HG03439 (cell line): ENCODE measurements around the gene CNTNAP1.

ENCODE experiments used
- ATAC-seq: cut with Tn5 transposase; IDR thresholded peaks from one replicate; pipeline ENCODE4 v1.9.1; 2021; ENCODE audit warnings: mild to moderate bottlenecking, moderate library complexity; ENCODE audit not compliant: unreplicated experiment

The CNTNAP1 gene

DNA sequence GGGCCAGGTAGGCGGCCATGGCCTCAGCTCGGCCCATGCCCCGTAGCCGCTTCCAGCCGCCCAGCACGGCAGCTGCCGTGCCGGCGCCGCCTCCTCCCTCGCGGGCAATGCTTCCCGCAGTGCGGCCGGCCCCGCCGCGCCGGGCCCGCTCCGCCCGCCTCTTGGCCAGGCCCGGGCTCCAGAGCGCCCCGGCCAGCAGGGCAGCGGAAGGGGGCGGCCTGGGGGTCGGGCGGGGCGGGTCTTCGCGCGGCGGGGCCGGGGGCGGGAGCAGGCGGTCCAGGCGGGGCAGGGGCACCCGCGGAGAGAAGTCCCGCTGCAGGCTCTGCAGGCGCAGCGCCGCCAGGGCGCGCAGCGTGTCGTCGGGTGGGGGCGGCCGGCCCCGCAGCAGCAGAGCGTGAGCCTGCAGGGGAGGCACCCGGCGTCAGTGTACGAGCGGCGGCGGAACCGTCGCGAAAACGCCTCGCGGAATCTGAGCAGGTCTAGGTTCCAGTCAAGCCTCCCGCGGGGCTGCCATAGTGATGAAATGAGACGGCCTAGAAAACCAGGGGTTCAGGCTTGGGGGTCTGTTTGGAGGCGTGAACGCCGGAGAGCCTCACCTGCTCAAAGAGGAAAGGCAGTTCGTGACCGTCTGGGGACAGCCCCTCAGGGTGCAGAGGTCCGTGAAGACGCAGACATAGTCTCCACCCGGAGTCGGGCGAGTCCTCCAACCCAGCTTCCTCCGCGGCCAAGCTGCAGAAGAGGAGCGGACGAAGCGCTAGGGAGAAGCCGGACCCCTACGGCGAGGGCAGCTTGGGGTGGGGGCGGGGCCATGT, 12.1 kb upstream of the CNTNAP1 start:
- no peak for ATAC-seq

DNA sequence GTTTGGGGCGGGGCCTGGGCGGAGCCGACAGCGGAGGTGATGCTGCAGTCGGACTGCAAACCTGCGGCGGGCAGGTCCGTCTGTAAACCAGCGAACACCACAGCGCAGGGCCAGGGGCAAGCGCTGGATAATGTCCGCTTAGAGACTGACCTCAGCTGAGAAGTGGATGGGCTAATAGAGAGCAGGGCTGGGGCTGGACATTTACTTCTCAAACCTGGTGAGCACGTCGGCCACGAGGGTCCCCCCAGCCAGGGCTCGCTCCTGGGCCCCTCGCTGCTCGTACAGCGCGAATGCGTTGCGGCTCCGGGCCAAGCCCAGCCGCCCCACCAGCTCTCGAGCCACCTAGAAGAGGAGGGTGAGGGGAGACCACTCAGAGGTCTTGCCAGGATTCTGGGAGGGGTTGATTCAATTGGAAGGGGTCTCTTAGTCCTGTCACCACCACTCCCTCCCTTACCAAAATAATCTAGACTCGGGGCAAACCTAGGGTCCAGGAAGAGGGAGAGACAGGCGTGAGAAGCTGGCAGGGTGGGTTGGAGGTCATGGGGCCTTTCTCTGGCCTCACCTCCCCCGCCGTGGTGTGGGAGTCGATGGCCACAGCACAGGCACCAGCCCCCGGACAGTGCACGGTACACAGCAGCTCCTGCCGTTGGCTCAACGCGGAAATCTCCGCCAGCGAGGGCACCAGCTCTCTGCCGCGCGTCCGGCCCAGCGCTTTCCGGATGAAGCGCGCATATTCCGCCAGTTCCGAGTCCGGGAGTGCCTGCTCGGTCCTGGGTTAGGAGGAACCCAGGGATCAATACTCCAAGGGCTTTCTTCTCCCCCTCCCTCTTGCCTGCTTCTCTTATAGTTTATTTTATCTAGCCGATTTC, 11.3 kb upstream of the CNTNAP1 start:
- no peak for ATAC-seq

DNA sequence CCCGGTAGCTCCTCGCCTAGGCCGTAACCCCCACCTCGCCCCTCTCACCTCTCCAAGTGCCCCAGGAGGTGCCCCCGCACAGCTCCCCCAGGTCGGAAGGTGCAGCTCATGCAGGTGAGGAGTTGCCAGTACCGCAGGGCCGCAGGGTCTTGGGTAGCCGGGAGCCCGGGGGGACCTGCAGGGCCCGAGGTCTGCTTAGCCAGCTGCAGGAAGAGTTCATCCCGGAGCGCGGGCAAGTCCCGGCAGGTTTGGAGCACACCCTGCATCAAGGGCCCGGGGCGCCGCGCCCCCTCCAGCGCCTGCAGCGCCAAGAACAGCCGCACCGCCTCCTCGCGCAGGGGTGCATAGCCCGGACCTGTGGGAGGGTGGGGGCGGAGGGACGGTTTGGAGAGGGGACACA, 10.3 kb upstream of the CNTNAP1 start:
- ATAC-seq = no peak

DNA sequence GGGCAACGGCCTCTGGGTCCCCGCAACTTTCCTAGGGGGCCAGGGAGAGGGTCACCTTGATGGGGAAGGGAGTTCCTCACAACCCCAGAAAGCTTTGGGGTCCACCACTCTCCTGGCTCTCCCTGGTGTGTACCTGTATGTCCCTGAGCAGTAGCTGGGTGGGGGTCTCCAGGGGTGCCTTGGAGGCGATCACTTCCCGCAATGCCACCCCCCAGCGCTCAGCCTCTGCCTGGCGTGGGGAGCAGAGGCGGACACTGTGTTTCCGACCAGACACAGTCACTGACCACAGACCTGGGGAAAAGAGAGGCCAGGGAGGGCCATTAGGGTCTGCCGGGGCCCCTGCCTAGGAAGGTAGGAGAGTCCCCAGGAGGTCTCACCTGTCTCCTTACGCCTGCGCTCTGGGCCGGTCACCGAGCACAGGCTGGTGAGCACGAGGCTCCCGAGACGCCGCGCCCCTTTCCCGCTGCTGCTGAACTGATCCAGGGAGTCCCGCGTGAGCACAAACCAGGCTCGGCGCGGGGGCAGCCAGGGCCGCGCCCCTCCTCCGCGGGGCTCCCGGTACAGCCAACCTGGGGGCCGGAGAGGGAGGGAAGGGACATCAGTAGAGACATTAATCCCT, 9.0 kb upstream of the CNTNAP1 start:
- ATAC-seq = no peak

DNA sequence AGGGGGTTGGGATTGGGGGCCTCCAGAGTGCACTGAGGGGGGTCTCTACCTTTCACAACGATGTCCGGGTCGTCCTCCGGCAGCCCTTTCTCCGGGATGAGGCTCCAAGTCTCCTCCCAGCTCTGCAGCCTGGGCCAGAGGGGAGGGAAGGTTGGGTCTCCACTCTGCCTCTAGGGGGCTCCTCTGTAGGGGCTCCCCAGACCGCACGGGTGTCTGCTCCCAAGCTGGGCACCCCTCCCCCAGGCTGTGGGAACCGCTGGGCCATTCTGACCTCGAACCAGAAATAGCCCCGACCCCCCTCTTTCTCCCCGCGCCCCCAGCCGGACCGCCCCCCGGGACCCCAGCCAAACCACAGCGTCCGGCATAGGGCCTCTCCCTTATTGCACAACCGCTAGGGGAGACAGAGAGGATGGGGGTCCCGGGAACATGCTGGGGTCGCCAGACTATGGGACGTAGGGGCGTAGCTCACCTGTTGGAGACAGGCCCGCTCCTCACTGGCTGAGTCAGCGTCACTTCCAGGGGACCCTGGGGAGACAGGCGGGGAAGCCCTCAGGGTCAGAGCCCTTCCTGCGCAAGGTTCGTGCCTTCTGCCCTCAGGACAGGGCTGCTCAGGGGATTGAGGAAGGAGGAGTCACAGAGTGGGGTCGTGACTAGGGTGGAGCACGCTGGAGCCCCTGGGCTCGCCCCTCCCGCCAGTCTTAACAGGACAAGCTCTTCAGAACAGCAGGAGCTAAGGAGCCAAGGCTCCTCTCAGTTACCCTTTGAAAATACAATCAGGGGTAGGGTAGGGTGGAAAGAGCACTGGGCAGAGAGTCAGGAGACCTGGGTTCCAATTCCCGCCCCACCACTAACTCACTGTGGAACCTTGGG, 8.2 kb upstream of the CNTNAP1 start:
- no peak for ATAC-seq

DNA sequence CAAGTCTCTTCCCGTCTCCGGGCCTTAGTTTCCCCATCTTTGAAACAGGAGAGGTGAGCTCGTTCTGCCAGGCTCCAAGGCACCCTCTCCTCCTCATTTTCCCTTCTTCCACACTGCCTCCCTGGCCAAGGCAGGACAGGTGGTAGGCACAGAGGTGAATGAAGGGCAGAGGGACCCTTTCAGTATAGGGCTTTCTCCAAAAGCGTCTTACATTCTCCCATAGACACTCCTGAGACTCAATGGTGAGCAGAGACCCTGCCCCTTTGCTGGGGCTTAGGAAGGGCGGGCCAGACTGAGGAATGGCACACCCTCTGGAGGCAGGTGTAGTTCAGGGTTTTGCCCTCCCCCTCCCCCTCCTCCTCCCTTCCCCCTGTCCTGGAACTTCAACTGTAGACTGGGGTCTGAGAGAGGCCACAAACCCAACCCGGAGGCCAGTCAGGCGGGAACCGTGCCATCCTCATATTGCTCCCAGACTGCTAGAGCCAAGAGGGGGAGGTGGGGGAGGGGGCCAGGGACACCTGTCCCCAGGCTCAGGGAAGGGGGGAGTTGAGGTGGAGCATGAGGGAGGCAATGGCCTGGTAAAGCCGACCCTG, 7.5 kb upstream of the CNTNAP1 start:
- ATAC-seq = no peak

DNA sequence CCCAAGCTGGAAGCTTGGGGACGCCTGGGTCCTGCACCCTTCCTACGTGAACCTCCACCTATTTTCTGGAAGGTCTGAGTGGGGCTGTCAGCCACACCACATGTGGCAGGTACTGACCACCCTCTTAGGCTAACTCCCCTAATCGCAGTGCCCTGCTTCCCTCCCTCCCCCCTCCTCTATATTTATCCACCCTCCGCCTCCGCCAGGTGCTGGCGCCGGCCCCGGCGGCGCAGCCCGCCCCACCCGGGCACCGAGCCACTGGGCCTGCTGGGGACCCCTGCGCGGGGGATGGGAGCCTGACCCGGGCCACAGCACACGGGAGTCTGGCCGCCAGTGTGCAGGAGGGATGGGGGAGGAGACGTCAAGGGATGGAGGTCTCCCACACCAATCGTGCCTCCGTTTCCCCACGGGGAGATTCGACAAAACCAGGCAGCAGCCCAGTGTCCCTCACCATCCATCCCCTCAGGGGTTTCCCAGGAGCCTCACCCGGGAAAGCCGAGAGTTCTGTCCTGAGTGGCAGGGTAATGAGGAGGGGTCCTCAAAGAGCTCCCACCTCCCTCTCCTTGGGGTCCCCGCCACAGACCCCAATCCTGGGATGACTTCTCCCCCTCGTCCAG, 6.9 kb upstream of the CNTNAP1 start:
- no peak for ATAC-seq

DNA sequence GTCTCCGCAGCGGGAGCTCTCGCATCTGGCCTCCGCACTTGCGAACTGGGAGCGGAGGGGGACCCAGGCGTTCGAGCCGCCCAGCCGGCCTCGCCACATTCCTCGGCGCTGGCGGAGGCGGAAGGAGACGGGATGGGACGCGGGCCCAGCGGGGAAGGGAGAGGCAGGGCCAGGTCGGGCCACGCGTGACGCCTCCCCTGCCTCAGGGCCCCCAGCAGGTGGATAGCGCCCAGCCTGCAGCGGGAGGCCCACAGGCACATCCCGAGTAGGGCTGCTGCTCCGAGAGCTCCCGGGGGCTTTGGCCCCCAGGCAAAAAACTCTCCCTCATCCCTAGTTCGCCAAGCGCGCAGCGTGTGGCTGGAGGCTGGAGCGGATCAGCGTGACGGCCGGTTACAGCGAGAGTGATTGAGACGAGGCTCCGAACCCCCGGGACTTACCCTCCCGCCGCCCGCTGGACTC, 6.3 kb upstream of the CNTNAP1 start:
- no peak for ATAC-seq

DNA sequence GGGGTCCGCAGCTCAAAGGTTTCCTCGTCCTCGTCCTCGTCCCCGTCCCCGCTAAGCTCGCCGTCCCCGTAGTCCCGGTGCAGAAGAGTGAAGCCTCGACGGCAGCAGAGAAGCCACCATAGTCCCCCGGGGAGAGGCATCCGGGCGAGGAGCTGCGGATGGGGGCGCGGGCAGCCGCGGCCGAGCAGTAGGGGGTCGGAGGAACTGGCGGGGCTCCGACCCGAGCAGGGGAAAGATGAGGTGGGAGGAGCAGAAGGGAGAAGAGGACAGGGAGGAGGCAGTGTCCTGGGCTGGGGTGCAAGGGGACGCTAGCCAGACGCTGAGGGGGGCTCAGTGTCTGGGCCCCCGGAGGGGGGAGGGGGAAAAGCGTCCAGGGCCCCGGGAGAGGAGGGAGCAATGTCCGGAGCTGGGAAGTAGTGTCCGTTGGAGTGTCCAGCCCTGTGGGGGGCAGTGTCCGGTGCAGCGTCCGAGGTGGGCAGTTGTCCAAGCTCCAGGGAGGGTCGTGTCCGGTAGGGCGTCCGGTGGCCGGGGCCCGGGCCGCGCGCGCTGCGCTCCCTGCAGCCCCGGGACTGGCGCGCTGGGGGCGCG, 5.8 kb upstream of the CNTNAP1 start, which contains the start of gene PLEKHH3:
TSS of gene PLEKHH3 (minus strand) at position 571 of the 588 bp plus-strand sequence. CDS start at position 140, 431 bp downstream.
- no peak for ATAC-seq

DNA sequence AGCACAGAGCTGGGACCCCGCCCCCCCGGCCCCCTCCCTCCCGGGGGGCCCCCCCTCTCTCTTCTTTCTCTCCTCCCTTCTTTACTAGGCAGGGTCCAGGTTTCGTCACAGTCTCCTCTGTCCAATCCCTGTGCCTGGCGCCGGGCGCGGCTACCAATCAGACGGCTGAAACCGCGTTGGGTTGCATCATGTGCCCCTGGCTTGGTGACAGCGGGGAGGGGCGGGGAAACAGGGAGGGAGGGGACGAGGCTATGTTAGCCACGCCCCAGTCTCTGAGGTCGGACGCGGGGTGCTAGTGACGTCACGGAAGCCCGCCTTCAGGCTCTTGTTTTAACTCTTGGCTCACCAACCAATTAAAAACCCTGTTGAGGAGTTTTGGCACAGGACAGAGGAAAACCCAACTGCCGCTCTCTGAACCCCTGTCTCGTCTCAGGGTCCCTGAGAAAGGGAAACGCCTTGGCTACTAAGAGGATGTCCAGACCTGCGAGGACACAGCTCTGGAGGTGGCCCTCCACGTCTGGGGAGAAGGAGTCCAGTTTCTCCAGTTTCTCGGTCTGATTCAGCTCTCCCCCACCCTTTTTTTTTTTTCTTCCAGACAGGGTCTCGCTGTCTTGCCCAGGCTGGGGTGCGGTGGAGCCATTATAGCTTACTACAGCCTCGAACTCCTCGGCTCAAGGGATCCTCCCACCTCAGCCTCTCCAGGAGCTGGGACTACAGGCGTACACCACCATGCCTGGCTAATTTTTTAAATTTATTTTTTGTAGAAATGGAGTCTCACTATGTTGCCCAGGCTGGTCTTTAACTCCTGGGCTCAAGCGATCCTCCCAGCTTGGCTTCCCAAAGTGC, 5.1 kb upstream of the CNTNAP1 start:
- peak; percentile 67 for ATAC-seq

DNA sequence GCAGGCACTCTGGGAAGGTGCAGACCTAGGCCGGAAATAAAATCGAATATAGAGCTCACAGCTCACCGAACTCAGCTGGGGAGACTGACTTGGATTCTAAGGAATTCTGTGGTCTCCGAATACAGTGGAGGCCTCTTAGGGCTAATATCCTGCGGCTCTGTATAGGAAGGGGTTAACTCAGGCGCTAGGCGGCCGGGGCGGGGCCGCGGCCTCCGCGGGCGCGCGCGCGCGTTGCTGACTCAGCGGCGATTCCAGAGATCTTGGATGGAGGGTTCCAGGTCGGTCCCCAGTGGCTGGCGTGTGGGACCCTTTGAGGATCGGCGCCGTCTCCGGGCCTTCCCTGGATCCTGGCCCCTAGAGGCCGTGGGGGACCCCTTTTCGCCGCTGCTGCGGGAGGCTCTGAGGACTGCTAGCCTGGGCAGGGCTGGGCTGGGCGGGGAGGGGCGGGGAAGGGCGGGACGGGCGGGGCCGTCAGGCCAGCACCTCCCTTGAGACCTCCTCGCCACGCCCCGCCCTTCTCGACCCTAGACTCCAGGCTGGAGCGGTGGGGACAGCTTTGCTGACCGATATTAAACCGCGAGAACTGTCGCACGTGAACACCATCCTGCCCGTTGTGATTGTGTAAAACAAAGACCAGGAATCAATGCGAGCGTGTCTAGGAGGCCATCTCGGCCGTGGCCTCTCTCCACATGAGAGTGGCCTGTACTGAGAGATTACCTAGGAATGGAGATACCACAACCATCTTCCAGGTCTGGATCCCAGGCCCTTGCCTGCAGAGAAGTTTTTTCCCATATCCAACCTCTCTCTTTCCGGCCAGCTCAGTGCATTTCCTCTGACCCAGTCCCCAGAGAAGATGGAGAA, 4.2 kb upstream of the CNTNAP1 start:
- ATAC-seq = no peak

DNA sequence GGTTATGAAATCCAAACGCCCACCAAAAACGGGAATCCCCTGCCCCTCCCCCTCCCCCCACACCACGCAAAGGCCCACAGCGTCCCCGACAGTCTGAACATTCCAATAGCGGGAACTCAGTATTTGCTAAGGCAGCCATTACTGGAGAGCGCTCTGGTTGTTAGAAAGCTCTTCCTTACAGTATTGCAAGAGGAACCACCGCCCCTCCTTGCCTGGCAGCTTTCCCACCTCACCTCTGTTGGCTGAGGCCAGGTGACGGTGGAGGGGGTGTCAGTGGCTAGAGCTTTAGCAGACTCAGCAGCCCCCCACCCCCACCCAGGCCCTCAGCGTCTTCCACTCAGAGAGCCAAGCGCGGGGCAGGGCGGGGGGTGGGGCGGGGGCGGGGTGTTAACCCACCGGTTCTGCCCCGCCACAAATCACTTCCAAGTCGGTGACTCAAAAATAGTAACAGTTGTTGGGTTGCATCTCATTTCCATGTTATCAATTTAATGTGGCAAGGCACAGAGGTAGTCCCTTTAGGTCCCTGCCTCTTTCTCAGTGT, 3.3 kb upstream of the CNTNAP1 start:
- ATAC-seq = no peak

DNA sequence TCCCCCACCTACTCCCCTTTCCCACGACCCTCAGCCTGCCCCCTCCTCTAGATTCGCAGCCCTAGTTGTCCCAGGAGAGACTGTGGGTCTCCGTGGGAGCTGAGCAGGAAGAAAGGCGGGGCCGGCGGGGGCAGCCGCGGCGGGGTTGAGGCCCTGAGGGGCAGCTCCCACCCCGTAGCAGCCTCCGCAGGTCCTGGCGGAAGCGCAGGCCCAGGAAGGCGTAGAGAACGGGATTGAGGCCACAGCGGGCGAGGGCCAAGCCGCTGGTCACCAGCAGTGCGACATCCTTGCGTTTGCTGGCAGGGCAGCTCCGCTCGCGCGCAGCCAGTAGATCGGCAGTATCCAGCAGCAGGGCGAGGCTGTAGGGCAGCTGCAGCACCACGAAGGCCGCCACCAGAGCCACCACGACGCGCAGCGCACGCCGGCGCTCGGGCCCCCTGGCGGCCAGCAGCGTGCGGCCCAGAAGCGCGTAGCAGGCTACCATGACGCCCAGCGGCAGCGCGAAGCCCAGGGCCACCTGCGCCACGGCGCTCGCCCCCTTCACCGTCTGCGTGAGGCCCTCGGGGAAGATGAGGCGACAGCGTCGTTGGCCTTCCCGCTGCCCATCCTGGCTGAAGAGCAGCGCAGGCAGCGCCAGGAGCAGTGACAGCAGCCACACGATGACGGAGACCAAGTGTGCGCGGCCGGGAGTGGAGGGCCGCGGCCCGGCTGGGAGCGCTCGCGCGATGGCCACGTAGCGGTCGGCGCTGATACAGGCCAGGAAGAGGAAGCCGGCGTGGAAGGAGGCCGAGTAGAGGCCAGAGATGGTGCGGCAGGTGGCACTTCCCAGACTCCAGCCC, 2.6 kb upstream of the CNTNAP1 start:
- ATAC-seq = no peak

DNA sequence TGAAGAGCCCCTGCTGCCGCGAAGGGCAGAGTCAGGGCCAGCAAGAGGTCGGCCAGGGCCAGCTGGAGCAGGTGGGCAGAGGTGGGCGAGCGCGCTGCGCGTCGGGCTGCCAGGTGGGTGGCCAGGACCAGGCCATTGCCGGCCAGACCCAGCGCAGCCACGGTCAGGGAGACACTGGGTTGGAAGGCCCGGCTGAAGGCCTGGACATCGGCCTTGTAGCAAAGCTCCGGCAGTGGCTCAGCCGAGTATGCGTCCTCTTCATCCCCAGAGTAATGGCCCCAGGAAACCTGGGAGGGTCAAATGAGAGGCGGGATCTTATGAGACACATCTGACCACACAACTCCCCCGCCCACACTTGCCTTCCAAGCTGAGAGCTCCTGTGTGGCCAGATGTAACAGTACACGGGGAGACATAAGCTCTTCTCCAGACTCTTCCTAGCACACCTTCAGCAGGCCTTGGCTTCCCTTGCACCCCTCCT, 2.0 kb upstream of the CNTNAP1 start:
- ATAC-seq = no peak

DNA sequence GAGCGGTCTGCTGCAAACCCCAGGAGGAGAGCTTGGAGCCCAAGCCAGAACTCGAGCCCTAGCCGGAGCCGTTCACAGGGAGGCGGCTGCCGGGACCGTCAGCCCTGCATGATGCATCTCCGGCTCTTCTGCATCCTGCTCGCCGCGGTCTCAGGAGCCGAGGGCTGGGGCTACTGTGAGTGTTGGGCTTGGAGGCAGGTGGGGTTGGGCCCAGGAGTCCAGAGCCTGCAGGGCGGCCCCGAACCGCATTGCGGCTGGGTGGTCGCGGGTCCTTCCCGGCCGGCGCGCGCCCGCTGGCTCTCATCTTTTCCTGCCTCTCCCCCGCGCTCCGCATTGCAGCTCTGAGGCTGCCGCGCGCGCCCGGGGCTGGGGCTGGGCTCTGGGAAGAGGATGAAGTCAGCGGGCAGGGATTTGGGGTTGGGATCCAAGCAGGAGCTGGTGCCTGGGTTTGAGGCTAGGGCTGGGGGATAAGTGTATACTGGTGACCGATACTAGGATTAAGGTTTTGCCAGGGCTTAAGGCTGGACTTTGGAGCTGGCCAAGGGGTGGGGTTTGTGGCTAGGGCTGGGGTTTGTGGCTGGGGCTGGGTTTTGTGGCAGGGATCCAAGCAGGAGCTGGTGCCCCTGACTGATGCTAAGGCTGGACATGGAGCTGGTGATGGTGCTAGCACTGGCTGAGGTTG, 532 bp downstream of the CNTNAP1 start:
- no peak for ATAC-seq
